COLO829 (cell line): Measurements from ENCODE around the gene NPW.

Experiments used
- DNase-seq: peaks from one replicate; pipeline ENCODE4 v3.0.0; 2012; ENCODE audit warnings: low spot score

NPW gene

GRCh38 chr16:1984347-1985225, 35.0 kb upstream of the NPW start:
- no peak for DNase-seq

- no peak for DNase-seq
Measured at GRCh38 chr16:1985466-1986150, 34.0 kb upstream of the NPW start.

GRCh38 chr16:1987198-1987597, 32.4 kb upstream of the NPW start:
- DNase-seq = no peak

- DNase-seq = no peak
Measured at GRCh38 chr16:1989209-1990100, 30.1 kb upstream of the NPW start, which contains the start of gene SYNGR3. SYNGR3 (plus strand) TSS chr16:1989970; CDS start chr16:1990103, 133 bp downstream.

- DNase-seq = no peak
Measured at GRCh38 chr16:1990101-1990350, 29.6 kb upstream of the NPW start.

GRCh38 chr16:1990351-1991134, 29.0 kb upstream of the NPW start:
- no peak for DNase-seq

GRCh38 chr16:1991135-1991551, 28.4 kb upstream of the NPW start:
- no peak for DNase-seq

GRCh38 chr16:1991588-1991947, 28.0 kb upstream of the NPW start:
- DNase-seq = no peak

GRCh38 chr16:1991948-1992703, 27.5 kb upstream of the NPW start:
- peak; percentile 94 for DNase-seq

- no peak for DNase-seq
Measured at GRCh38 chr16:1992704-1993317, 26.8 kb upstream of the NPW start.

- DNase-seq = no peak
Measured at GRCh38 chr16:1993731-1994131, 25.9 kb upstream of the NPW start.

GRCh38 chr16:1997494-1998359, 21.9 kb upstream of the NPW start:
- DNase-seq = no peak

GRCh38 chr16:1998360-1998835, 21.2 kb upstream of the NPW start:
- DNase-seq = no peak

GRCh38 chr16:1998852-1999801, 20.5 kb upstream of the NPW start:
- DNase-seq = no peak

GRCh38 chr16:1999866-2000514, 19.6 kb upstream of the NPW start:
- no peak for DNase-seq

- no peak for DNase-seq
Measured at GRCh38 chr16:2001035-2001434, 18.6 kb upstream of the NPW start.

GRCh38 chr16:2001456-2002355, 17.9 kb upstream of the NPW start:
- no peak for DNase-seq
